GM21723 (cell line): ENCODE data around the gene FAM167B.

Experiments
- ATAC-seq: cut with Tn5 transposase; IDR thresholded peaks from one replicate; pipeline ENCODE4 v1.9.1; 2021; ENCODE audit warnings: mild to moderate bottlenecking, moderate library complexity; ENCODE audit not compliant: unreplicated experiment

The FAM167B gene

DNA sequence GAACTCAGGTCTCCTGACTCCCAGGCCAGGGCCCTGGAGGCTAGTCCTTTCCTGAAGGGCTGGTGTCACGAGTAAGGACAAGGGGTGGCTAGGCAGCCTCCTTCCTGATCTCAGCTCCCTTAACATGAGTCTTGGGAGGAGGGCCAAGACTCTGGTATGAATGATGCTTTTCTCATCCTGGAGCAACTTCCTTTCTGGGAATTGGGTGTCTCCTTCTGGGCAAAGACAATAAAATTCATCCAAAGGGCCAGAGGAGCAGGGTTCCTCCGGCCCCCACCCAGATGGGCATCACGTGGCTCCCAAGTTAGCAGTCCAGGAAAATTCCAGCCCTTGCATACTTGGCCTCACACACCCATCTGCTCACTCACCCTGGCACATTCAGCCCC is at the start of gene FAM167B:
TSS of gene FAM167B (plus strand) at position 335 of the 386 bp plus-strand sequence. CDS start 200 bp downstream, outside the sequence.
- ATAC-seq, result no peak

GRCh38 chr1:32197837-32198236 is 49.2 kb upstream of the FAM167B start:
- no peak for ATAC-seq

- no peak for ATAC-seq
Measured at GRCh38 chr1:32198237-32199042, 48.6 kb upstream of the FAM167B start.

DNA sequence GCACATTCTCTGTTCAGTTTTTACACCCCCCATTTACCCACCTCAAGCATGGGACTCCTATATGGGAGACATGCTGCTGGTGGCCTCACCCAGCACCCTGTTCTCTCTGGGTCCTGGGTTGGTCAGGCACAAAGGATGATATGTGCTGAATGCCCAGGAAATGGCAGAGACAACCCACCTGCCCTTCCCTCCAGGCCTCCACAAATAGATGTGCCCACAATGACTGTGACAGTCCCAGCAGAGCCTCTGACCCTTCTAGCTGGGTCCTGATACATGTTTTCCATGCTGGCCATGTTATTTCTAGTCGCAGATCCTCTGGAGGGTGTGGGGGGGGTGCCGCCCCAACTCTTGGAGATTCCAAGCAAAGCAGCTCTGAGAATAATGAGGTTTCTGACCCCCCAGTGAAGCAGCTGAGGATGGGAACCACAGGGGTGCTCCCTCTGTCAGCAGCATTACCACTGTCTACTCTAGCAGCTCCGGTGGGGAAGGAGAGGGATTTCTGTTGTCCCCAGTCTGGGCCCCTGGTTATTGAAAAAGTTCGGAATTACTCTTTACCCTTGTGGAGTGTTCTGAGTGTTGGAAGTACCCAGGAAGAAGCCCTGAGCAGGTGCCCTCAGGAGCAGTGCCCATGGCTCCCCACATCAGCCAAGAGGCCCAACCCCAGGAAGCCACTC is 47.8 kb upstream of the FAM167B start:
- no peak for ATAC-seq

DNA sequence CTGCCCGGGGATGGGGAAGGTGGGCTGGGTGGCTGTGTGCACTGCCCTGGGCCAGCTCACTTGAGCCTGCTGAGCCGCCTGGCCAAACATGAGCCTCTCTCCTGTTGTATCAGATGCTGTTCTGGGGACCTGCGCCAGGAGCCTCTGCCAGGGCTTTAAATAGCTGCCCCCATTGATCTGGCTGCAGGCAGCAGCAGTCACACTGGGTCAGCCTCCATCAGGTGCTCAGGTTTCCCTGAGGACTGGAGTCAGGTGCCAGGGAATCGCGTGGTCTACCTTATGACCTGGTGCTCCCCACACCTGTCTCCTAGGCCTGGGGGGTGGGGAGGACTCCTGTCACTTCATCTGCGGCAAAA is 47.3 kb upstream of the FAM167B start:
- ATAC-seq, result no peak

- ATAC-seq, result no peak
Measured at GRCh38 chr1:32200226-32201010, 46.6 kb upstream of the FAM167B start, which contains the start of gene CCDC28B. CCDC28B (plus strand) TSS chr1:32200595; CDS start chr1:32201936, 1,341 bp downstream.

- ATAC-seq, result peak; percentile 37
Measured at GRCh38 chr1:32201011-32201855, 45.8 kb upstream of the FAM167B start.

- ATAC-seq, result no peak
Measured at GRCh38 chr1:32204943-32205361, 42.1 kb upstream of the FAM167B start.

DNA sequence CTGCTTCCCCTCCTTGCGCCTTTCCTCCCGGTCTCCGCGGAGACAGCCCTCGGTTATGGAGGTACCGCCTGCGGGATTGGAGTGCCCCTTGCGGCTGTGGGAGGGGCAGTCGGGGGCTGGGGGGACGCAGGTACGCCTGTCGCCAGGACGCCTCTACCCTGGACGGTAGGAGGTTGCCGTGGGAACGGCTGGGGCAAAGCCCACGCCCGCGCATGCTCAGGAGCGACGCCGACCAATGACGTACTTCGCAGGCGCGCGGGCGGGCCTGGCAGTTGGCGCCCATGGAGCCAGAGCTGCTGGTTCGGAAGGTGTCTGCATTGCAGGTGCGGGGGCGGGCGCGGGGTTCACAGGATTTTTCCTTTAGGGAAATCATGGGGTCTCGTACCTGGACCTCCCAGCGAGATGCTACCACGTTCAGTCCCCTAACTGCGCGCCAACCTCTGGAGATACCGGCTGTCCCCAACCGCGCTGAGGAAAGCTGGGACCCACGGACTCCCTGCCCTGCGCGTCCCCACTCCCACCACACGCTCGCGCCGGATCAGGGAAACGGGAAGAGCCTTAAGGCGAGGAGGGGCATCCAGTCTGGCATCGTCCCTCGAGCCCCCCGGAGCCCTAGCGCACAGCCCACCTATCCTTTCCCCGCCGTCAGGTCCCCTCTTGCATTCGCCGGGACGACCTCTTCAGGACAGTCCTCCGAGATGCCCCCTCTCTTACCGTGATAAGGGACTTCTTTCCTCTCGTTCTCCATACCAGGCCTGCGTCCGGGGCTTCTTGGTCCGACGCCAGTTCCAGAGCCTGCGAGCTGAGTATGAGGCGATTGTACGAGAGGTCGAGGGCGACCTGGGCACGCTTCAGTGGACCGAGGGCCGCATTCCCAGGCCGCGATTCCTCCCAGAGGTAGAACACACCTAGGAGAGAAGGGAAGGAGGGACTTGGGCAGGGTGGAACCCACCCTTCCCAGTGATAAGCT is 41.3 kb upstream of the FAM167B start, which contains the start of gene IQCC:
TSS of gene IQCC (plus strand) at position 271 of the 970 bp plus-strand sequence. CDS start at position 282, 11 bp downstream.
- peak; percentile 34 for ATAC-seq

DNA sequence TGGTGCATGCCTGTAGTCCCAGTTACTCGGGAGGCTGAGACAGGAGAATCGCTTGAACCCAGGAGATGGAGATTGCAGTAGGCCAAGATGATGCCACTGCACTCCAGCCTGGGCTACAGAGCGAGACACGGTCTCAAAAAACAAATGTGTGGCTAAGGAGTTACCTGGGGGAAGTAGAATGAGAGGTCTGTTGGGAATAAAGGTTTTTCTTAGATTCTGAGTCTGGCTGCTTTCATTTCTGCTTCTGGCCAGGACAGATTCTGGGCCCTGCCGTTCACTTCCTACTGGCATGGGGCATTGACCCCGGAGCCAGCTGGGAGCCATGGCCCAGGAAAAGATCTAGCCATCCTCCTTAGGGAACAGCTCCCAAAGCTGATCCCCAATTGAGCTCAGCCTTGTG is 38.6 kb upstream of the FAM167B start:
- no peak for ATAC-seq

GRCh38 chr1:32208891-32209328 is 38.1 kb upstream of the FAM167B start, which contains the start of gene DCDC2B:
DCDC2B (plus strand) TSS chr1:32209089; CDS start chr1:32209094, 5 bp downstream.
- no peak for ATAC-seq

GRCh38 chr1:32215629-32216480 is 31.2 kb upstream of the FAM167B start:
- peak; percentile 51 for ATAC-seq

DNA sequence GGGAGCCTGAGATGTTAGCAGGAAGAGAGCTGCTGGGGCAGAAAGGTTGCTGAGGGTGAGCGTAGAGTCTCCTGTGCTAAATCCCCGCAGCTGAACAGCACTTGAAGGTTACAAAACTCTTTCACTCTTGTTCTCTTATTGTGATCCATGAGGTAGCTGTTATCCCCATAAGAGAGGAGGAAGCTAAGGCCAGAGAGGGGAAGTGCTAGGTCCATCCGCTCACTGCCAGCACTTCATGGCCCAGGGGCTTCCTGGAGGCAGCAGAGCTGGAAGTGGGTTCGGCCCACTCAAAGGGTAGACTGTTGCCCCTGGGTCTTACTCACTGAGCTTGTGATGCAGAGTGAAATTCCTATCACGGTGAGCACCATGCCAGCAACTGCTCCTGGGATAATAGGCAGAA is 30.5 kb upstream of the FAM167B start:
- no peak for ATAC-seq

DNA sequence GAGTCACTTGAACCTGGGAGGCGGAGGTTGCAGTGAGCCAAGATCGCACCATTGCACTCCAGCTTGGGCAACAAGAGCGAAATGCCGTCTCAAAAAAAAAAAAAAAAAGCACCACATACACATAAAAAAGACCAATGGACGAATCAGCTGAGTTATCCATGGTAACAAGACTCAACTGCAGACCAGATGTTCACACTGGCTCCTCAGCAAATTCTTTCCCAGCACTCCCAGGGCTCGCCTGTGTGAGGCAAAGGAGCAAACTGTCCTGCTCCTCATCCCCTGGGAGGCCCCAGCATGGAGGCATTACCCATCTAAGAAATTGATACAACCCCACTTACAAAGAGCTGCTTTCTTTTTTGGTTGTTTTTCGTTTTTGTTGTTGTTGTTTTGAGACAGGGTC is 28.0 kb upstream of the FAM167B start:
- ATAC-seq, result no peak

DNA sequence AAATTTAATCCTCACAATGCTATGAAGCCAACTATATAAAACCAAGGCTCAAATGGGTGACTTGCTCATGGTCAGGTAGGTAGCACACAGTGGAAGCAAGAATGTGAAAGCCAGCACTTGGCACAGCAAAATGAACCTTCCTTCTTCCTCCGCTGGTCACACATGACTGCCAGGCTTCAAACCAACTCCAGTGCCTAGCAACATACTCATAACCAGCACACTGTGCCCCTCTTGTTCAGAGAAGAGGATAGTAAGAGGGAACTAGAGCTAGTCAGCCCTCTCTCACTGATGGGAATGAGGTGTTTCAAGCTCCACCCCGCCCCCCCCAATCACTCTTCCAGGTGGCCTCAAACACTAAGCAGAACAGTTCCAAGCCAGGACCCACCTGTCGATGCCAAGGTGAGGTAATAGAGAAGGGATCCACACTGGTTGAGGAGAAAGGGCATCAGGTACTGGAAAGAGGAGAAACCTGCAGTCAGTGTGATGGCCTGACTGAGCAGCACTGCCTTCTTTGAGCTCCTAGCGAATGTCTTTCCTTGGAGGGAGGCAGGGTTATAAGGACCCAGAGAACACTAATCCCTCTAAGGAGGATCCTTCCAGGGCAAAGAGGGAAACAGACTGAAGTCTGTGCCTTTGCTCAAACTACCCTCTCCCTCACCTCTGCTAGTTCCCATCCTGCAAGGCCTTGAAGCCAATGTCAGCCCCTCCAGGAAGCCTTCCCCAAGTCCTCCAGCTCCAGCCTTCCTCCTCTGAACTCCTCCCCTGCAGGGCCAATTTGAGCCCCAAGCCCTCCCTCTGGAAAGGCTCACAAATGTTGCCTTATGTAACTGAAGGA is 26.1 kb upstream of the FAM167B start:
- no peak for ATAC-seq

- no peak for ATAC-seq
Measured at GRCh38 chr1:32221581-32221979, 25.4 kb upstream of the FAM167B start.
